Effector memory CD4-positive, alpha-beta T cell (primary cell): Measurements from ENCODE around the gene SIRT2.
A peak's percentile ranks its signal among the peaks of the same experiment; 100 is the strongest.
"Not testable (repeated sequence)": the region's sequence is repeated elsewhere in the genome, so short reads cannot be mapped to it uniquely, and the experiment has no call there.

Source experiments
- DNase-seq, 3 donors: peaks; one replicate each; pipeline ENCODE4 v3.0.0-alpha.2; 2020
- H3K27ac ChIP-seq: 2 replicates; pipeline ENCODE4 v1.7.0; 2013; ENCODE audit warnings: mild to moderate bottlenecking, low read length, moderate library complexity; ENCODE audit not compliant: insufficient read depth, poor library complexity, severe bottlenecking
- H3K27me3 ChIP-seq: replicated peaks from 2 replicates; pipeline ENCODE4 v1.7.0; 2013; ENCODE audit warnings: mild to moderate bottlenecking, low read length; ENCODE audit not compliant: insufficient read depth, control insufficient read depth, poor library complexity, severe bottlenecking
- H3K36me3 ChIP-seq: 2 replicates; pipeline ENCODE4 v1.7.0; 2013; ENCODE audit warnings: mild to moderate bottlenecking, low read length, moderate library complexity; ENCODE audit not compliant: control insufficient read depth, insufficient read depth
- H3K4me1 ChIP-seq: 2 replicates; pipeline ENCODE4 v1.7.0; 2013; ENCODE audit warnings: low read length, mild to moderate bottlenecking; ENCODE audit not compliant: control insufficient read depth, insufficient read depth, poor library complexity, severe bottlenecking
- H3K4me3 ChIP-seq: 2 replicates; pipeline ENCODE4 v1.7.0; 2013; ENCODE audit warnings: low read length, low read depth, mild to moderate bottlenecking; ENCODE audit not compliant: insufficient read depth, poor library complexity, severe bottlenecking
- H3K9me3 ChIP-seq: 2 replicates; pipeline ENCODE4 v1.7.0; 2013; ENCODE audit warnings: mild to moderate bottlenecking, low read length, moderate library complexity; ENCODE audit not compliant: control insufficient read depth

The SIRT2 gene

DNA sequence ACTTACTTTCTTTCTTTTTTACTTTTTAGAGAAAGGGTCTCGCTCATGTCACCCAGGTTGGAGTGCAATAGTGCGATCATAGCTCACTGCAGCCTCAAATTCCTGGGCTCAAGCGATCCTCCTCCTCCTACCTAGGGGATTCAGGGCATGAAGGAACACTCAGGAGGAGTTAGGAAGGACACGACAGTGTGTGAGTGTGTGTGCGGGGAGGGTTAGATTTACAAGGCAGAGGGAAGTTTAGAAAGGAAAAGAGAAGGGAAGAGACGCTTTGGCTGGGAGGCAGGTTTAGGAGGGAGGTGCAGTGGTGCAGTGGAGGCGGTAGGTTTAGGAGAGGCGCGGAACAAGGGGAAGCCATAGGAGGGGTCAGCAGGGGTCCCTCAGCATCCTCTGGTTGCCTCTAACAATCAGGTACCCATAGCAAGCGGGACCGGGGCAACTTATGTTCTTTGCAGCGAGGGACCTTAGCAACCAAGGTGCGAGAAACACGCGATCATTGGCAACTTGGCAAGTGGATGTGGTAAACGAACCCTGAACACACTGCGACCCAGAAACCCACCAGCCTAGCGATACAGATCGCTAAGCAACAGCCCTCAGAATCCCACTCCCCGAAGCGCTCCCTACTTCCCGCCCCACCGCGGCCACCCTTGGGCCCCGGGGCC, 501 bp downstream of the SIRT2 start:
- DNase-seq = no peak
- Histone ChIP-seq H3K36me3 (no peaks in the 10 kb centered on the region), H3K4me3 (peak overlapping the region; percentile 72), H3K27ac (peak overlapping the region; percentile 86), H3K4me1 (peaks cover 18% of the 10 kb centered on the region), H3K27me3 (no peaks in the 10 kb centered on the region), H3K9me3 (no peaks in the 10 kb centered on the region)

DNA sequence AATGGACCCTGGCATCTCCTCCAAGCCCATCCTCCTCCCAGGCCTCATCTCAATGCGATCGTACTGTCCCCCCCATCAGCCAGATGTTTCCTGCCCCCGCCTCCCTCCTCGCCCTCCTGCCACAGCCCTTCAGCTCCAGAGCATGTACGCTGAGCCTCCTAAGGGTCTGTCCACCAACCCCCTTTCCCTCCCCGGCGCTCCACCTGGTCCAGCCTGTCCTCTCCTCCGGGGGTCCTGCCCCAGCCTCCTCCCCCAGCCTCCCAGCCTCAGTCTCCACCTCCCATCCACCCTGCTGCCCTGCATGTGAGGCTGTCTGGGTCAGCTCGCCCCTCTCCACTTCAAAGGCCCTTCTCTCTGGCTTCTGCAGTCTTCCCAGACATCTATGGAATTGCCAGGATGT, 4.5 kb downstream of the SIRT2 start:
- H3K36me3 ChIP-seq = peaks cover 9% of the 10 kb centered on the region
- no peak overlapping the region for H3K4me3 ChIP-seq
- H3K27ac ChIP-seq = no peak overlapping the region
- peaks cover 11% of the 10 kb centered on the region for H3K4me1 ChIP-seq
- DNase-seq = no peak
- H3K27me3 ChIP-seq = no peaks in the 10 kb centered on the region
- no peaks in the 10 kb centered on the region for H3K9me3 ChIP-seq

DNA sequence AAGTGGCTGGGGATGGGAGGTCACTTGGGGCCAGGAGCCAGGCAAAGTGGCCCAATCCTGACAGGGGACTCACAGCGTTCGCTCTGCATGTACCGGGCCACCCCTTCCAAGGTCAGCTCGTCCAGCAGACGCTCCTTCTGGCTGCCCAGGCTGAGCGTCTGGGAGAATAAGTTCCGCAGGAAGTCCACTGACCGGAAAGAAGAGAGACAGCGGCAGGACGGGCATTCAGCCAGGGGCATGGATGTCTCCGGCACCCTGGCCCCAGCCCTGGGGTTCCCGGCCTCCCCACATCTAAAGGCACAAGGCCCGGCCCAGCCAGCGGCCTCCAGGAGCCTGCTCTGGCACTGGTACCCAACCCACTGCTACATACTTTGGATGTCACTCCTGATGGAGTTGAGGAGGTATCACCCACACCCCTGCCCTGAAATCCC, 6.1 kb downstream of the SIRT2 start:
- no peak overlapping the region for H3K4me3 ChIP-seq
- no peak overlapping the region for H3K27ac ChIP-seq
- H3K9me3 ChIP-seq = no peaks in the 10 kb centered on the region
- H3K27me3 ChIP-seq = no peaks in the 10 kb centered on the region
- no peak for DNase-seq
- H3K4me1 ChIP-seq = peaks cover 3% of the 10 kb centered on the region
- H3K36me3 ChIP-seq = peaks cover 20% of the 10 kb centered on the region

DNA sequence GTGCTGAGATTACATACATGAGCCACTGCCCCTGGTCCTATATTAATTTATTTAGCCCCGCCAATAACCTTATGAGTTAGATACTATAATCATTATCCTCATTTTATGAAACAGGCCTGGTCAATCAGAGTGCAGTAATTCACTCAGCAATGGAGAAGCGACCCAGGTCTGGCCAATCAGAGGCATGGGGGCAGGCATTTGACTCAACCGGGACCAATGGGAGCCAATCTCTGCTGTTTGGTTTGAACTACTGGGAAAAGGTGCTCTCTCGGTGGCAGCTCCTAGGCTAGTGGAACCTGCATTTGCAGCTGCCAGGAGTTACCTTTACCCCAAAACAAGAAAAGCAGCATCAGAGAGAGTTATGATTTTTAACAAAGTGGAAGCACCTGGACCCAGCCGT, 6.6 kb downstream of the SIRT2 start:
- Histone ChIP-seq H3K4me3 (no peak overlapping the region), H3K9me3 (no peaks in the 10 kb centered on the region), H3K4me1 (no peaks in the 10 kb centered on the region), H3K27ac (no peak overlapping the region), H3K27me3 (no peaks in the 10 kb centered on the region), H3K36me3 (peaks cover 24% of the 10 kb centered on the region)
- no peak for DNase-seq

DNA sequence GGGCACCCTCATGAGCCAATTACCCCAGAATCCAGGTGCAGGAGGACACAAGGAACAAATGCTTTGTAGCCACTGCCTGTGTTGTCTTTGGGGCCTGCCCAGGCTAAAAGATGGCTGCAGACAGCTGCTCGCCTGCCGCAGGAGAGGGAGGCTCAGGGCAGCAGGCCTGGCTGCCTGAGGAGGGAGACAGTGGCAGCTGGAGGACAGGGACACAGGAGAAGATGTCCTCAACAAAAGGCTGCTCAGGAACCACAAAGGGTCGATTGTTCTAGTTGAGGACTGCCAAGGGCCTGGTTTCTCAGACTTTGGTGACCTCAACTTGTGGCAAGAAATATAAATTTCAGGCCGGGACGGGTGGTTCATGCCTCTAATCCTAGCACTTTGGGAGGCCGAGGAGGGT, 7.6 kb downstream of the SIRT2 start:
- Histone ChIP-seq H3K27me3 (no peaks in the 10 kb centered on the region), H3K4me1 (peaks cover 5% of the 10 kb centered on the region), H3K27ac (no peak overlapping the region), H3K9me3 (no peaks in the 10 kb centered on the region), H3K36me3 (peaks cover 24% of the 10 kb centered on the region), H3K4me3 (no peak overlapping the region)
- DNase-seq = no peak

DNA sequence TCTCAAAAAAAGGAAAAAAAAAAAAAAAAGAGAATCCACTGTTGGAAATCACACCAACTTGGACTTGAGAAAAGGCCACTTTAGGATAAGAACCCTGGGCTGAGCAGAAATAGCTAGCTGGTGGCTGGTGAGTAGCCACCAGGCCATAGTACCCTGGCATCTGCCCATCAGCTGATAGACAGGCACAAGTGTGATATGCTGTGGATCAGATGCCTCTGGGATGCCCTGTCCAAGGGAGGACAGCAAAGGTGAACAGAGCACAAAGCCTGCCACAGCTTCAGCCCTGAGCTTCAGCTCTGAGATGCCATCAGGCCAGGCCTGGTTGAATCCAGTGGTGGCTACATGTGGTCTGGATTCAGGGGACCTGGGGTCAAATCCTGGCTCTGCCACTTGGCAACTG, 8.7 kb downstream of the SIRT2 start:
- no peak overlapping the region for H3K4me3 ChIP-seq
- no peaks in the 10 kb centered on the region for H3K27me3 ChIP-seq
- peaks cover 5% of the 10 kb centered on the region for H3K4me1 ChIP-seq
- H3K9me3 ChIP-seq = no peaks in the 10 kb centered on the region
- DNase-seq = no peak
- H3K36me3 ChIP-seq = peaks cover 24% of the 10 kb centered on the region
- H3K27ac ChIP-seq = no peak overlapping the region

DNA sequence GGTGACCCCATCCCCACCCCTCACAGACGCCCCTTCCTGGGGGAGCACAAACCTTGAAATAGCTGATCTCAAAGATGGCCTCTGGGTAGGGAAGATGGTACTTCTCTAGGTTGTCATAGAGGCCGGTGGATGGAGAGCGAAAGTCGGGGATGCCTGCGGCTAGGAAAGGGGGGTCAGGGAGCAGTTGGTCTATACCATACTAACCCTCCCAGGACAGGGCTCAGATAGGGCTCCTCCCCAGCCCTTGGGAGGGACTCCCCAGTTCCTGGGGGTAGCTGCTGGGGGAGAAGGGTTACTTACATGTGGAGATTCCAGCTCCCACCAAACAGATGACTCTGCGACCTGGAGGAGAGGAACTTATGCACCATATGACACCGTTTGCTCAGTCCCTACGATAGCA, 9.6 kb downstream of the SIRT2 start:
- no peak for DNase-seq
- no peak overlapping the region for H3K4me3 ChIP-seq
- H3K9me3 ChIP-seq = no peaks in the 10 kb centered on the region
- H3K27me3 ChIP-seq = no peaks in the 10 kb centered on the region
- no peak overlapping the region for H3K27ac ChIP-seq
- peaks cover 24% of the 10 kb centered on the region for H3K36me3 ChIP-seq
- peaks cover 5% of the 10 kb centered on the region for H3K4me1 ChIP-seq

DNA sequence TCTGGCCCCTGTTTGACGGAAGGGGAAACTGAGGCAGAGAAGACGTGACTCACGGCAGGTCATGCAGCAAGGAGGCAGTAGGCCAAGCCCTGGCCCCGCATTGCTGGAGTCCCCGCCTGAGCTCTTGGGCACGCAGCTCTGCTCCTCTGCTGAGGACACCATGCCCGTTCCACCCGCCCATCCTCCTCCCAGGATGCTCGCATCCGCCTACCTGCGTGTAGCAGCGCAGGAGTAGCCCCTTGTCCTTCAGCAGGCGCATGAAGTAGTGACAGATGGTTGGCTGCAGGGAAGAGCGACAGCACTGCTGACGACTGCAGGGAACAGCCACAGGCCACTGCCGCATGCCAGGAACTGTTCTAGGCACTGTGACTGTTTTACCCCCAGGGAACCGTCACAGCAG, 10.5 kb downstream of the SIRT2 start:
- Histone ChIP-seq H3K36me3 (peaks cover 24% of the 10 kb centered on the region), H3K4me1 (peaks cover 5% of the 10 kb centered on the region), H3K27ac (no peak overlapping the region), H3K9me3 (no peaks in the 10 kb centered on the region), H3K27me3 (no peaks in the 10 kb centered on the region), H3K4me3 (no peak overlapping the region)
- DNase-seq = no peak

DNA sequence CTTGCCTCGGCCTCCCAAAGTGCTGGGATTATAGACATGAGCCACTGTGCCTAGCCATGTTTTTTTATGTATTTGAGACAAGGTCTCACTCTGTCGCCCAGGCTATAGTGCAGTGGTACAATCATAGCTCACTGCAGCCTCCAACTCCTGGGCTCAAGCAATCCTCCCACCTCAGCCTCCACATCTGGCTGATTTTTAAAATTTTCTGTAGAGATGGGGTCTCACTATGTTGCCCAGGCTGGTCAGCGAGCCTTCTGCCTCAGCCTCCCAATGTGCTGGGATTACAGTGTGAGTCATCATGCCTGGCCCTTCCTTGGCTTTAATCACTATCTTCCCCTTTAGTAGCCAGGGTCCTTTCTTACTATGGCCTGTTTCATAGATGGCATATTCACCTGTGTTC, 14.7 kb downstream of the SIRT2 start:
- not testable (repeated sequence) for DNase-seq, H3K27ac ChIP-seq, H3K9me3 ChIP-seq, H3K4me1 ChIP-seq, H3K27me3 ChIP-seq, H3K4me3 ChIP-seq
- H3K36me3 ChIP-seq = peaks cover 23% of the 10 kb centered on the region

DNA sequence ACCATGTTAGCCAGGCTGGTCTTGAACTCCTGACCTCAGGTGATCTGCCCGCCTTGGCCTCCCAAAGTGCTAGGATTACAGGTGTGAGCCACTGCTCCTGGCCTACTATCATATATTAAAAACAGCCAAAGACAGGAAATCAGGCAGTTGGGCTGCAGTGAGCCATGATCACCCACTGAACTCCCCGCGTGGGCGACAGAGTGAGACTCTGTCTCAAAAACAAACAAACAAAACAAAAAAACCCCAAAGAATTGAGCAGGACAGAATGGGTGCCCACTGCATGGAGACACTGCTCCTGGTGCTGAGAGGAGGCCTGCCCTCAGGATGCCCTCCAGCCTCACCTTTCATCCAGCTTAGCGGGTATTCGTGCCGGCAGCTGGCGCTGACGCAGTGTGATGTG, 16.1 kb downstream of the SIRT2 start:
- Histone ChIP-seq H3K4me3 (no peak overlapping the region), H3K27ac (no peak overlapping the region), H3K9me3 (no peaks in the 10 kb centered on the region), H3K36me3 (peaks cover 13% of the 10 kb centered on the region), H3K27me3 (no peaks in the 10 kb centered on the region), H3K4me1 (peaks cover 23% of the 10 kb centered on the region)
- no peak for DNase-seq
